NB4 (cell line): ENCODE results near the gene ZNF554.

ENCODE experiments used
- MYC ChIP-seq: IDR thresholded peaks from 2 replicates; pipeline ENCODE4 v1.6.1; 2011; ENCODE audit warnings: low read depth, low read length
- POLR2A ChIP-seq: IDR thresholded peaks from 2 replicates; pipeline ENCODE4 v1.6.1; 2011; ENCODE audit warnings: mild to moderate bottlenecking; ENCODE audit not compliant: insufficient read length; ENCODE audit errors: extremely low read depth
- TF ChIP-seq, protein P1 (sequence below): IDR thresholded peaks from 2 replicates; pipeline ENCODE4 v1.6.1; 2011; ENCODE audit warnings: low read depth, low read length
- TF ChIP-seq, protein P2 (sequence below): IDR thresholded peaks from one replicate; pipeline ENCODE4 v1.5.1; 2012; ENCODE audit warnings: low read depth, low read length

GRCh38 chr19:2845107-2845506 is 25.4 kb downstream of the ZNF554 start:
- TF ChIP-seq, protein P1, sequence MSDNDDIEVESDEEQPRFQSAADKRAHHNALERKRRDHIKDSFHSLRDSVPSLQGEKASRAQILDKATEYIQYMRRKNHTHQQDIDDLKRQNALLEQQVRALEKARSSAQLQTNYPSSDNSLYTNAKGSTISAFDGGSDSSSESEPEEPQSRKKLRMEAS, result no peak
- TF ChIP-seq, protein P2, sequence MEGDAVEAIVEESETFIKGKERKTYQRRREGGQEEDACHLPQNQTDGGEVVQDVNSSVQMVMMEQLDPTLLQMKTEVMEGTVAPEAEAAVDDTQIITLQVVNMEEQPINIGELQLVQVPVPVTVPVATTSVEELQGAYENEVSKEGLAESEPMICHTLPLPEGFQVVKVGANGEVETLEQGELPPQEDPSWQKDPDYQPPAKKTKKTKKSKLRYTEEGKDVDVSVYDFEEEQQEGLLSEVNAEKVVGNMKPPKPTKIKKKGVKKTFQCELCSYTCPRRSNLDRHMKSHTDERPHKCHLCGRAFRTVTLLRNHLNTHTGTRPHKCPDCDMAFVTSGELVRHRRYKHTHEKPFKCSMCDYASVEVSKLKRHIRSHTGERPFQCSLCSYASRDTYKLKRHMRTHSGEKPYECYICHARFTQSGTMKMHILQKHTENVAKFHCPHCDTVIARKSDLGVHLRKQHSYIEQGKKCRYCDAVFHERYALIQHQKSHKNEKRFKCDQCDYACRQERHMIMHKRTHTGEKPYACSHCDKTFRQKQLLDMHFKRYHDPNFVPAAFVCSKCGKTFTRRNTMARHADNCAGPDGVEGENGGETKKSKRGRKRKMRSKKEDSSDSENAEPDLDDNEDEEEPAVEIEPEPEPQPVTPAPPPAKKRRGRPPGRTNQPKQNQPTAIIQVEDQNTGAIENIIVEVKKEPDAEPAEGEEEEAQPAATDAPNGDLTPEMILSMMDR, result no peak
- TF ChIP-seq POLR2A, result no peak
- no peak for TF ChIP-seq MYC
